ENCODE measurements around the gene NFATC4. TPM values are rescaled to one million over a fixed set of nuclear protein-coding genes. Genes with fewer than 3 reads are reported as not detected.
"Not testable (repeated sequence)": the region's sequence is repeated elsewhere in the genome, so short reads cannot be mapped to it uniquely, and the experiment has no call there.

Gene NFATC4
- total RNA-seq, 2 donors from 2014 or later = 11.2 to 24.0 TPM

DNA sequence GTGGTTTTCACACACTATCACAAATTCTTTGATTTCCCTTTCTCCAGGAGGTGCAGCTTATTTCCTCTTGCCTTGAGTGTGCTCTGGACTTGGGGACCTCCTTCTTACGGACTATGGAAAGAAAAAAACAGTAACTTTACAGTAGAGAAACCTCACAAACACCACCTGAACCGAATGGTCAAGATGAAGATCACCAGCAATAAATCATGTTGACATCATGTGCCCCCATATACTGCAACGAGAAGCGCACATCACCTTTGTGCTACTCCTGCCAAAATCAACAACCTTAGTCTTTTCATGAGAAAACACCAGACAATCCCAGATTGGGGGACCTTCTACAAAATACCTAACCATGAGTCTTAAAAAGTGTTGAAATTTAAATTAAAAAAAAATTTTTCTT lies 17.5 kb downstream of the NFATC4 start:
- H3K9me3 ChIP-seq = no peaks in the 10 kb centered on the region
- H3K36me3 ChIP-seq = no peaks in the 10 kb centered on the region
- intact Hi-C loops (cut with DNase I) = no loop called here
- TF ChIP-seq CTCF (IDR thresholded peaks at IDR 0.05) = no peak
- DNase-seq = no peak
- H3K27ac ChIP-seq = no peak overlapping the region
- no peak overlapping the region for H3K9ac ChIP-seq (ENCODE audit: low read depth in 2 of 2, low read length in 2 of 2)
- H3K4me1 ChIP-seq = no peaks in the 10 kb centered on the region
- H3K4me3 ChIP-seq = no peak overlapping the region
- no peaks in the 10 kb centered on the region for H3K27me3 ChIP-seq

DNA sequence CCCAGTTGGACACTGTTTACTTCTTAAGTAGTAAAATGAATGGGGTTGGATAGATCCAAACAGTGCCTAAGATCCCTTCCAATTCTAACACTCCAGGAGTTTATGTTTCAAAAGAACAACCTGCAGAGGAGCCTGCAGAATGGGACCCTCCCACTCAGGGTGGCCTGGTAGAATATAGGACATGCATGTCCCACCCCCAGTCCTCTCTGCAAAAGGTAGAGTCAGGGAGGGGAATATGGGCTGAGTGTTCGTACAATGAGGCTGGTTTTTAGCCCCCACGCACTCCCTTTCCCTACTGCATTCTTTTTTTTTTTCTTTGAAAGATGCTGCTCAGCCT lies 19.0 kb downstream of the NFATC4 start:
- TF ChIP-seq CTCF (IDR thresholded peaks at IDR 0.05) = no peak
- H3K4me1 ChIP-seq = no peaks in the 10 kb centered on the region

GRCh38 chr14:24387579-24387978 lies 19.6 kb downstream of the NFATC4 start:
- H3K4me3 ChIP-seq; H3K9ac ChIP-seq (ENCODE audit: low read depth in 2 of 2, low read length in 2 of 2); H3K4me1 ChIP-seq; intact Hi-C loops (cut with DNase I); DNase-seq; H3K27ac ChIP-seq; H3K9me3 ChIP-seq; H3K36me3 ChIP-seq; H3K27me3 ChIP-seq: not testable (repeated sequence)

More for the DNA sequence above, 19.0 kb downstream of the NFATC4 start:
- Histone ChIP-seq H3K4me3 (no peak overlapping the region), H3K36me3 (no peaks in the 10 kb centered on the region), H3K9ac (ENCODE audit: low read depth in 2 of 2, low read length in 2 of 2) (no peak overlapping the region), H3K27me3 (no peaks in the 10 kb centered on the region), H3K9me3 (no peaks in the 10 kb centered on the region), H3K27ac (no peak overlapping the region)
- no peak for DNase-seq
- intact Hi-C loops (cut with DNase I) = no loop called here

- no peak overlapping the region for H3K27ac ChIP-seq
- H3K36me3 ChIP-seq = no peaks in the 10 kb centered on the region
- H3K4me1 ChIP-seq = no peaks in the 10 kb centered on the region
- TF ChIP-seq CTCF (IDR thresholded peaks at IDR 0.05) = no peak
- no peak overlapping the region for H3K4me3 ChIP-seq
- DNase-seq = no peak
- intact Hi-C loops (cut with DNase I) = no loop called here
- H3K9me3 ChIP-seq = no peaks in the 10 kb centered on the region
- no peaks in the 10 kb centered on the region for H3K27me3 ChIP-seq
- no peak overlapping the region for H3K9ac ChIP-seq (ENCODE audit: low read depth in 2 of 2, low read length in 2 of 2)
Observed at GRCh38 chr14:24388474-24389179, 20.6 kb downstream of the NFATC4 start.

GRCh38 chr14:24389226-24389848 lies 21.4 kb downstream of the NFATC4 start:
- H3K27me3 ChIP-seq = no peaks in the 10 kb centered on the region
- no peak for TF ChIP-seq CTCF (IDR thresholded peaks at IDR 0.05)
- intact Hi-C loops (cut with DNase I) = no loop called here
- no peak overlapping the region for H3K27ac ChIP-seq
- no peaks in the 10 kb centered on the region for H3K36me3 ChIP-seq
- H3K4me3 ChIP-seq = no peak overlapping the region
- no peaks in the 10 kb centered on the region for H3K4me1 ChIP-seq
- no peak for DNase-seq
- H3K9me3 ChIP-seq = no peaks in the 10 kb centered on the region
- H3K9ac ChIP-seq (ENCODE audit: low read depth in 2 of 2, low read length in 2 of 2) = no peak overlapping the region
